Measurements from ENCODE around the gene KIF13A. TPM values are rescaled to one million over a fixed set of nuclear protein-coding genes. Genes with fewer than 3 reads are reported as not detected.
"Not testable (repeated sequence)": the region's sequence is repeated elsewhere in the genome, so short reads cannot be mapped to it uniquely, and the experiment has no call there.

The KIF13A gene
- total RNA-seq, 1 donor from 2014 or later = 29.0 TPM

DNA sequence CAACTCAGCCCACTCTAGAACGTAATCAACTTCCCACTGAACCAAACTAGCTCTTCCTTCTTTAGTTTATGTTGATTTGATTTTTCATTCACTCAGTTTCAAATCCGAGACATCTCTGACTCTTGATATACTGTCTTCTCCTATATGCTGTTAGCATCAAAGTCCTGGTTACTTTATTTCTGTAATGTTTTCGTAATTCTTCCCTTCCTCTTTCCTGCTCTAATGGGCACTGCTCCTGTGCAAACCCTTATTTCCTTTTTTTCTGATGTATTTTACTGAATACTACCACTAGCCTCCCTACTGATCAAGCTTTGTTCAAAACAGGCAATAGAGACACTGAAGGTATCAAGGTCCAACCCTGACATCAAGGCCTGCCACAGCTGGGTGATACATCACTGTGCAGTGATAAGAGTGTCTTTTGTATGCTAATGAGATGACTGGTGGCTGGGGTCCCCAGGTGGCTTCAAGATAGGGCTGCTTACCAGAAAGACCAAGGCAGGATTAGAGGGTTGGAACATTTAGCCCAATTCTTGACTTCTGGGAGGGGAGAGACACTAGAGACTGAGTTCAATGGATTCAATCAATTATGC, 95.2 kb downstream of the KIF13A start:
- Histone ChIP-seq H3K4me3 (no peak overlapping the region), H3K9me3 (ENCODE audit: low read depth) (peaks cover 17% of the 10 kb centered on the region), H3K4me2 (no peak overlapping the region), H3K27me3 (no peaks in the 10 kb centered on the region), H3K79me2 (ENCODE audit: low read depth) (no peaks in the 10 kb centered on the region), H3K36me3 (peaks cover 22% of the 10 kb centered on the region), H3K4me1 (no peaks in the 10 kb centered on the region), H3F3A (ENCODE audit: low read depth) (no peaks in the 10 kb centered on the region), H2AFZ (replicated peaks) (no peak overlapping the region), H3K27ac (no peak overlapping the region), H4K20me1 (ENCODE audit: low read depth) (no peaks in the 10 kb centered on the region), H3K9ac (no peak overlapping the region)
- Mint-ChIP-seq H3K4me1 (no peaks in the 10 kb centered on the region), H3K27ac (no peak overlapping the region), H3K27me3 (ENCODE audit: insufficient read depth, low read depth) (peaks cover 2% of the 10 kb centered on the region), H3K36me3 (peaks cover 46% of the 10 kb centered on the region), H3K9me3 (peaks cover 46% of the 10 kb centered on the region), H3K4me3 (no peak overlapping the region)
- no peak for DNase-seq (ENCODE audit: low spot score)
- TF ChIP-seq EZH2 (IDR thresholded peaks at IDR 0.05) = no peak
- TF ChIP-seq, protein P1, sequence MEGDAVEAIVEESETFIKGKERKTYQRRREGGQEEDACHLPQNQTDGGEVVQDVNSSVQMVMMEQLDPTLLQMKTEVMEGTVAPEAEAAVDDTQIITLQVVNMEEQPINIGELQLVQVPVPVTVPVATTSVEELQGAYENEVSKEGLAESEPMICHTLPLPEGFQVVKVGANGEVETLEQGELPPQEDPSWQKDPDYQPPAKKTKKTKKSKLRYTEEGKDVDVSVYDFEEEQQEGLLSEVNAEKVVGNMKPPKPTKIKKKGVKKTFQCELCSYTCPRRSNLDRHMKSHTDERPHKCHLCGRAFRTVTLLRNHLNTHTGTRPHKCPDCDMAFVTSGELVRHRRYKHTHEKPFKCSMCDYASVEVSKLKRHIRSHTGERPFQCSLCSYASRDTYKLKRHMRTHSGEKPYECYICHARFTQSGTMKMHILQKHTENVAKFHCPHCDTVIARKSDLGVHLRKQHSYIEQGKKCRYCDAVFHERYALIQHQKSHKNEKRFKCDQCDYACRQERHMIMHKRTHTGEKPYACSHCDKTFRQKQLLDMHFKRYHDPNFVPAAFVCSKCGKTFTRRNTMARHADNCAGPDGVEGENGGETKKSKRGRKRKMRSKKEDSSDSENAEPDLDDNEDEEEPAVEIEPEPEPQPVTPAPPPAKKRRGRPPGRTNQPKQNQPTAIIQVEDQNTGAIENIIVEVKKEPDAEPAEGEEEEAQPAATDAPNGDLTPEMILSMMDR (IDR thresholded peaks at IDR 0.05) = no peak
- no peak for TF ChIP-seq EZH2phosphoT487 (IDR thresholded peaks at IDR 0.05)

DNA sequence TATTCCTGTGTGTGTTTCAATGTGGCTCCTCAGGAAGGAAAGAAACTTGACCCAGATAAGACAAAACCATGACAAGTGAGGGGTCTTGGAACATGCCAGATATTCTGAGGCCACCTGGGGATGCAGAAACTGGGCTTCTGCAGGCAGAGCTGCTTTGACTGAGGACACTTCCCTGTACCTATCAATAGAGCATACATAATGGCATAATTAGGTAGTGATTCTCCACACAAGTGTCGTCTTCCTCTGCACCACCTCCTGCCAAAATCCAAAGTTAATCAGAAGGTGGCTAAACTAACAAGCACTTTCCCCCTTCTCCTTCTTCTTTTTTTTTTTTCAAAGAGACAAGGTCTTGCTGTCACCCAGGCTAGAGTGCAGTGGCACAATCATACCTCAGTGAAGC, 97.1 kb downstream of the KIF13A start:
- Mint-ChIP-seq H3K9me3 (peaks cover 27% of the 10 kb centered on the region), H3K27me3 (ENCODE audit: insufficient read depth, low read depth) (peaks cover 2% of the 10 kb centered on the region), H3K36me3 (peaks cover 28% of the 10 kb centered on the region), H3K27ac (no peak overlapping the region), H3K4me3 (no peak overlapping the region), H3K4me1 (no peaks in the 10 kb centered on the region)
- Histone ChIP-seq H3K27ac (no peak overlapping the region), H2AFZ (replicated peaks) (no peak overlapping the region), H3K9ac (no peak overlapping the region), H3K4me2 (no peak overlapping the region), H3K27me3 (no peaks in the 10 kb centered on the region), H3K4me3 (no peak overlapping the region), H3K79me2 (ENCODE audit: low read depth) (no peaks in the 10 kb centered on the region), H3F3A (ENCODE audit: low read depth) (no peaks in the 10 kb centered on the region), H3K4me1 (no peaks in the 10 kb centered on the region), H4K20me1 (ENCODE audit: low read depth) (no peaks in the 10 kb centered on the region), H3K36me3 (peaks cover 12% of the 10 kb centered on the region), H3K9me3 (ENCODE audit: low read depth) (peaks cover 13% of the 10 kb centered on the region)
- no peak for DNase-seq (ENCODE audit: low spot score)
- TF ChIP-seq EZH2phosphoT487 (IDR thresholded peaks at IDR 0.05) (no peak), EZH2 (IDR thresholded peaks at IDR 0.05) (no peak)
- TF ChIP-seq, protein P1 (IDR thresholded peaks at IDR 0.05) = no peak

DNA sequence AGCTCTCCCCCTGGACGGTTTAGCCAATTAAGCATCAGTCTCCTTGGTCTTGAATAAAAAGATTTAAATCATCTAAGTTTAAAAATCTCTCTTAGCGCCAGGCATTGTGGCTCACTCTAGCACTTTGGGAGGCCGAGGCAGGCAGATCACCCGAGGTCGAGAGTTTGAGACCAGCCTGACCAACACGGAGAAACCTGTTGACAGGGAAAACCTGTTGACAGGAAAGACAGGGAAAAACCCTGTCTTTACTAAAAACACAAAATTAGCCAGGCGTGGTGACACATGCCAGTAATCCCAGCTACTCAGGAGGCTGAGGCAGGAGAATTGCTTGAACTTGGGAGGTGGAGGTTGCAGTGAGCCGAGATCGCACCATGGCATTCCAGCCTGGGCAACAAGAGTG, 97.7 kb downstream of the KIF13A start:
- H3K27me3 Mint-ChIP-seq (ENCODE audit: insufficient read depth, low read depth); H3K4me1 ChIP-seq; H3K4me3 ChIP-seq; H3K79me2 ChIP-seq (ENCODE audit: low read depth); H3K36me3 ChIP-seq; H3K27me3 ChIP-seq; H3K4me1 Mint-ChIP-seq; H3K4me2 ChIP-seq; H3F3A ChIP-seq (ENCODE audit: low read depth); DNase-seq (ENCODE audit: low spot score); H2AFZ ChIP-seq (replicated peaks); H3K9ac ChIP-seq; H3K27ac Mint-ChIP-seq; H4K20me1 ChIP-seq (ENCODE audit: low read depth); H3K4me3 Mint-ChIP-seq; H3K27ac ChIP-seq; H3K9me3 ChIP-seq (ENCODE audit: low read depth): not testable (repeated sequence)
- peaks cover 21% of the 10 kb centered on the region for H3K9me3 Mint-ChIP-seq
- peaks cover 23% of the 10 kb centered on the region for H3K36me3 Mint-ChIP-seq

DNA sequence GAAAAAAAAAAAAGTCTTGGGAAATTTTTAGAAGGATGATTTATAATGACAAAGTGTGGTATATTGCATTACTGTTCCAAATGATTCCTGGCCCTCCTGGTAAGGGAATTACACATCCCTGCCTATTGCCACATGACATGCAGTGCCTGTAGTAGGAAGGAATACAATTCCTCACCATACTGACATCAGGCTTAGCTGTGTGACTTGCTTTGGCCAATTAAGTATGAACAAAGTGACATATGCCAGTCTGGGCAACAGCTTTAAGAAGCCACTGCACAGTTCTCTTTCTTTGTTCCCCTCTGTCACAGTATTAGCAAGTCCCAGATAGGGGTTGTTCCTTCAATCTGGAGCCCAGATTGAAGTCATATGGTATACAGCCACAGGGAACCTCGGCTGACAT, 100.5 kb downstream of the KIF13A start:
- Histone ChIP-seq H3K4me1 (no peaks in the 10 kb centered on the region), H3K4me3 (no peak overlapping the region), H4K20me1 (ENCODE audit: low read depth) (no peaks in the 10 kb centered on the region), H3K27me3 (no peaks in the 10 kb centered on the region), H3K4me2 (no peak overlapping the region), H3K9ac (no peak overlapping the region), H3F3A (ENCODE audit: low read depth) (no peaks in the 10 kb centered on the region), H3K27ac (no peak overlapping the region), H3K79me2 (ENCODE audit: low read depth) (no peaks in the 10 kb centered on the region), H2AFZ (replicated peaks) (no peak overlapping the region), H3K36me3 (no peaks in the 10 kb centered on the region), H3K9me3 (ENCODE audit: low read depth) (no peaks in the 10 kb centered on the region)
- no peak overlapping the region for H3K4me3 Mint-ChIP-seq
- peaks cover 7% of the 10 kb centered on the region for H3K27me3 Mint-ChIP-seq (ENCODE audit: insufficient read depth, low read depth)
- H3K9me3 Mint-ChIP-seq = peaks cover 2% of the 10 kb centered on the region
- no peaks in the 10 kb centered on the region for H3K4me1 Mint-ChIP-seq
- no peak overlapping the region for H3K27ac Mint-ChIP-seq
- H3K36me3 Mint-ChIP-seq = peaks cover 5% of the 10 kb centered on the region
- TF ChIP-seq EZH2phosphoT487 (IDR thresholded peaks at IDR 0.05) (no peak), EZH2 (IDR thresholded peaks at IDR 0.05) (no peak)
- TF ChIP-seq, protein P1 (IDR thresholded peaks at IDR 0.05) = no peak
- DNase-seq (ENCODE audit: low spot score) = no peak
